ENCODE results near the gene RAPGEF4. TPM values are rescaled to one million over a fixed set of nuclear protein-coding genes. Genes with fewer than 3 reads are reported as not detected.

Gene RAPGEF4
- total and polyA plus RNA-seq, 2 donors, result 4.3 to 22.9 TPM

GRCh38 chr2:172711110-172711509 is 24.5 kb upstream of the RAPGEF4 start:
- no peak for DNase-seq (ENCODE audit: extremely low spot score)
- WGBS, result 37% methylated on average over 1 of the region's 1 CpG
- no peaks in the 10 kb centered on the region for H3K4me1 ChIP-seq (ENCODE audit: insufficient read depth)
- H3K27ac ChIP-seq (ENCODE audit: low read depth), result no peak overlapping the region
- no peaks in the 10 kb centered on the region for H3K36me3 ChIP-seq (ENCODE audit: insufficient read depth)
- no peak overlapping the region for H3K4me3 ChIP-seq (ENCODE audit: low read depth, low read length)

- 86% methylated on average over 13 of the region's 13 CpGs for WGBS
- H3K4me3 ChIP-seq (ENCODE audit: low read depth, low read length), result no peak overlapping the region
These were observed 23.4 kb upstream of the RAPGEF4 start for GRCh38 chr2:172712251-172712650.

GRCh38 chr2:172713365-172713875 is 22.2 kb upstream of the RAPGEF4 start:
- H3K36me3 ChIP-seq (ENCODE audit: insufficient read depth), result no peaks in the 10 kb centered on the region
- WGBS, result 87% methylated on average over 16 of the region's 16 CpGs
- DNase-seq (ENCODE audit: extremely low spot score), result no peak
- no peak overlapping the region for H3K4me3 ChIP-seq (ENCODE audit: low read depth, low read length)
- no peaks in the 10 kb centered on the region for H3K4me1 ChIP-seq (ENCODE audit: insufficient read depth)
- no peak overlapping the region for H3K27ac ChIP-seq (ENCODE audit: low read depth)

More at GRCh38 chr2:172712251-172712650, 23.4 kb upstream of the RAPGEF4 start:
- H3K36me3 ChIP-seq (ENCODE audit: insufficient read depth), result no peaks in the 10 kb centered on the region
- no peak overlapping the region for H3K27ac ChIP-seq (ENCODE audit: low read depth)
- no peak for DNase-seq (ENCODE audit: extremely low spot score)
- no peaks in the 10 kb centered on the region for H3K4me1 ChIP-seq (ENCODE audit: insufficient read depth)

GRCh38 chr2:172722481-172722880 is 13.2 kb upstream of the RAPGEF4 start:
- H3K36me3 ChIP-seq (ENCODE audit: insufficient read depth), result no peaks in the 10 kb centered on the region
- H3K4me3 ChIP-seq (ENCODE audit: low read depth, low read length), result no peak overlapping the region
- WGBS, result 64% methylated on average over 2 of the region's 2 CpGs
- no peak for DNase-seq (ENCODE audit: extremely low spot score)
- H3K27ac ChIP-seq (ENCODE audit: low read depth), result no peak overlapping the region
- H3K4me1 ChIP-seq (ENCODE audit: insufficient read depth), result no peaks in the 10 kb centered on the region

GRCh38 chr2:172723286-172723685 is 12.4 kb upstream of the RAPGEF4 start:
- Histone ChIP-seq H3K4me1 (ENCODE audit: insufficient read depth) (no peaks in the 10 kb centered on the region), H3K27ac (ENCODE audit: low read depth) (no peak overlapping the region), H3K4me3 (ENCODE audit: low read depth, low read length) (no peak overlapping the region), H3K36me3 (ENCODE audit: insufficient read depth) (no peaks in the 10 kb centered on the region)
- no peak for DNase-seq (ENCODE audit: extremely low spot score)

GRCh38 chr2:172724724-172725123 is 10.9 kb upstream of the RAPGEF4 start:
- DNase-seq (ENCODE audit: extremely low spot score), result no peak
- Histone ChIP-seq H3K4me1 (ENCODE audit: insufficient read depth) (no peaks in the 10 kb centered on the region), H3K27ac (ENCODE audit: low read depth) (no peak overlapping the region), H3K36me3 (ENCODE audit: insufficient read depth) (no peaks in the 10 kb centered on the region), H3K4me3 (ENCODE audit: low read depth, low read length) (no peak overlapping the region)
- WGBS, result 89% methylated on average over 4 of the region's 4 CpGs

GRCh38 chr2:172725284-172725683 is 10.4 kb upstream of the RAPGEF4 start:
- H3K36me3 ChIP-seq (ENCODE audit: insufficient read depth), result no peaks in the 10 kb centered on the region
- H3K27ac ChIP-seq (ENCODE audit: low read depth), result no peak overlapping the region
- no peaks in the 10 kb centered on the region for H3K4me1 ChIP-seq (ENCODE audit: insufficient read depth)
- no peak overlapping the region for H3K4me3 ChIP-seq (ENCODE audit: low read depth, low read length)
- WGBS, result 87% methylated on average over 2 of the region's 2 CpGs
- DNase-seq (ENCODE audit: extremely low spot score), result no peak

- no peaks in the 10 kb centered on the region for H3K4me1 ChIP-seq (ENCODE audit: insufficient read depth)
- no peak for DNase-seq (ENCODE audit: extremely low spot score)
- no peak overlapping the region for H3K4me3 ChIP-seq (ENCODE audit: low read depth, low read length)
- H3K36me3 ChIP-seq (ENCODE audit: insufficient read depth), result no peaks in the 10 kb centered on the region
- 79% methylated on average over 3 of the region's 3 CpGs for WGBS
- H3K27ac ChIP-seq (ENCODE audit: low read depth), result no peak overlapping the region
These were observed 9.9 kb upstream of the RAPGEF4 start for GRCh38 chr2:172725746-172726145.

- H3K4me1 ChIP-seq (ENCODE audit: insufficient read depth), result no peaks in the 10 kb centered on the region
- no peak overlapping the region for H3K27ac ChIP-seq (ENCODE audit: low read depth)
- DNase-seq (ENCODE audit: extremely low spot score), result no peak
- H3K4me3 ChIP-seq (ENCODE audit: low read depth, low read length), result no peak overlapping the region
- WGBS, result 75% methylated on average over 8 of the region's 8 CpGs
- H3K36me3 ChIP-seq (ENCODE audit: insufficient read depth), result no peaks in the 10 kb centered on the region
These were observed 9.4 kb upstream of the RAPGEF4 start for GRCh38 chr2:172726172-172726735.

- no peak for DNase-seq (ENCODE audit: extremely low spot score)
- H3K27ac ChIP-seq (ENCODE audit: low read depth), result no peak overlapping the region
- 98% methylated on average over 2 of the region's 2 CpGs for WGBS
These were observed 5.2 kb upstream of the RAPGEF4 start for GRCh38 chr2:172730411-172730810.

GRCh38 chr2:172734711-172735581 is 699 bp upstream of the RAPGEF4 start:
- Histone ChIP-seq H3K36me3 (ENCODE audit: insufficient read depth) (no peaks in the 10 kb centered on the region), H3K27ac (ENCODE audit: low read depth) (no peak overlapping the region), H3K4me3 (ENCODE audit: low read depth, low read length) (peak overlapping the region; percentile 61), H3K4me1 (ENCODE audit: insufficient read depth) (peaks cover 4% of the 10 kb centered on the region)
- no peak for DNase-seq (ENCODE audit: extremely low spot score)
- WGBS, result 29% methylated on average over 24 of the region's 24 CpGs

More at GRCh38 chr2:172730411-172730810, 5.2 kb upstream of the RAPGEF4 start:
- Histone ChIP-seq H3K4me3 (ENCODE audit: low read depth, low read length) (no peak overlapping the region), H3K4me1 (ENCODE audit: insufficient read depth) (peaks cover under 1% of the 10 kb centered on the region), H3K36me3 (ENCODE audit: insufficient read depth) (no peaks in the 10 kb centered on the region)

- 42% methylated on average over 16 of the region's 16 CpGs for WGBS
- Histone ChIP-seq H3K36me3 (ENCODE audit: insufficient read depth) (no peaks in the 10 kb centered on the region), H3K4me1 (ENCODE audit: insufficient read depth) (peaks cover 4% of the 10 kb centered on the region), H3K4me3 (ENCODE audit: low read depth, low read length) (no peak overlapping the region), H3K27ac (ENCODE audit: low read depth) (no peak overlapping the region)
- no peak for DNase-seq (ENCODE audit: extremely low spot score)
These were observed 954 bp downstream of the RAPGEF4 start for GRCh38 chr2:172736424-172737174.

- Histone ChIP-seq H3K4me3 (ENCODE audit: low read depth, low read length) (no peak overlapping the region), H3K27ac (ENCODE audit: low read depth) (no peak overlapping the region), H3K4me1 (ENCODE audit: insufficient read depth) (peaks cover 4% of the 10 kb centered on the region), H3K36me3 (ENCODE audit: insufficient read depth) (no peaks in the 10 kb centered on the region)
- no peak for DNase-seq (ENCODE audit: extremely low spot score)
- WGBS, result 91% methylated on average over 7 of the region's 7 CpGs
These were observed 4.1 kb downstream of the RAPGEF4 start for GRCh38 chr2:172739661-172740266.
